CD4-positive, alpha-beta T cell treated with Interleukin-15 for 4 hours (primary cell): Measurements from ENCODE around the gene SEC16A.
A peak's percentile ranks its signal among the peaks of the same experiment; 100 is the strongest.
"Not testable (repeated sequence)": the region's sequence is repeated elsewhere in the genome, so short reads cannot be mapped to it uniquely, and the experiment has no call there.

Experiments
- DNase-seq: peaks from one replicate; pipeline ENCODE4 v3.0.0-alpha.2; 2020; ENCODE audit warnings: low spot score

Gene SEC16A

GRCh38 chr9:136438548-136439480 lies 44.0 kb downstream of the SEC16A start:
- peak; percentile 56 for DNase-seq

DNA sequence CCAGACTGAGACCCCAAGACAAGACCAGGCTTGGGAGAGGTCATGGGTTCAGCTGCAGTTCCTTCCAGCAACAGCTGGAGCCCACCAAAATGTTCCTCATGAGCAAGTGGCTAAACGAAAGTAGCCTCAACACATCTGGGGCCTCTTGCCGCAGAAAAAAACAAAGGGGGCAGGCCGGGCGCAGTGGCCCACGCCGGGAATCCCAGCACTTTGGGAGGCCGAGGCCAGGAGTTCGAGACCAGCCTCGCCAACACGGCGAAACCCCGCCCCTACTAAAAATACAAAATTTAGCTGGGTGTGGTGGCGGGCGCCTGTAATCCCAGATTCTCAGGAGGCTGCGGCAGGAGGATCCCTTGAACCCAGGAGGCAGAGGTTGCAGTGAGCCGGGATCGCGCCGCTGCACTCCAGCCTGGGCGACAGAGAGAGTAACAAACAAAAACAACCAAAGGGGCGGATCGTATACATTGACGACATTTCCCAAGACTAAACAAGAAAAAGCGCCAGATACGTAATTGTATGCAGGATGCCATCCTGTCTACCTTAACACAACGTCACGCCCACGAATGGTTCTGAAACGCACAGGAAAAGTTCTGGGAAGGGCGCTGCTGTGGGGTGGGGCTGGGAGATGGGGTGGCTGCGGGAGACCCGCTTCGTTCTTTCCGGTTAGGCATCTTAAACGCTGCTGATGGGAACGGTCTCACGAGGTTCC lies 44.8 kb downstream of the SEC16A start:
- DNase-seq: peak; percentile 9

DNA sequence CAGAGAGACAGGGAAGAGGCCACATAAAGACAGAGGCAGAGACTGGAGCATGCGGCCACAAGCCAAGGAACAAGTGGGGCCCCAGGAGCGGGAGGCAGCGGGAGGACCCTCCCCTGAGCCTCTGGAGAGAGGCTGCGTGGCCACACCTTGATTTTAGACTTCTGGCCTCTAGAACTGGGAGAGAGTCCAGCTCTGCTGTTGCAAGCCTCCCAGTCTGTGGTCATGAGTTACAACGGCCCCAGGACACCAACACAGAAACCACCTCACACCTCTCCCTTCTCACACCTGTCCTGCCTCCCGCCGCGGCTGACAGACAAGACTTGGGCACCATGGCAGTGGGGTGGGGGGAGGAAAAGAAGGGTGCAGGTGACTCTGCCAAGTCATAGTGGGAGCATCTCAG lies 45.4 kb downstream of the SEC16A start:
- no peak for DNase-seq

GRCh38 chr9:136436055-136436634 lies 46.7 kb downstream of the SEC16A start:
- DNase-seq: no peak

- DNase-seq: no peak
Observed at GRCh38 chr9:136434580-136435169, 48.2 kb downstream of the SEC16A start.

DNA sequence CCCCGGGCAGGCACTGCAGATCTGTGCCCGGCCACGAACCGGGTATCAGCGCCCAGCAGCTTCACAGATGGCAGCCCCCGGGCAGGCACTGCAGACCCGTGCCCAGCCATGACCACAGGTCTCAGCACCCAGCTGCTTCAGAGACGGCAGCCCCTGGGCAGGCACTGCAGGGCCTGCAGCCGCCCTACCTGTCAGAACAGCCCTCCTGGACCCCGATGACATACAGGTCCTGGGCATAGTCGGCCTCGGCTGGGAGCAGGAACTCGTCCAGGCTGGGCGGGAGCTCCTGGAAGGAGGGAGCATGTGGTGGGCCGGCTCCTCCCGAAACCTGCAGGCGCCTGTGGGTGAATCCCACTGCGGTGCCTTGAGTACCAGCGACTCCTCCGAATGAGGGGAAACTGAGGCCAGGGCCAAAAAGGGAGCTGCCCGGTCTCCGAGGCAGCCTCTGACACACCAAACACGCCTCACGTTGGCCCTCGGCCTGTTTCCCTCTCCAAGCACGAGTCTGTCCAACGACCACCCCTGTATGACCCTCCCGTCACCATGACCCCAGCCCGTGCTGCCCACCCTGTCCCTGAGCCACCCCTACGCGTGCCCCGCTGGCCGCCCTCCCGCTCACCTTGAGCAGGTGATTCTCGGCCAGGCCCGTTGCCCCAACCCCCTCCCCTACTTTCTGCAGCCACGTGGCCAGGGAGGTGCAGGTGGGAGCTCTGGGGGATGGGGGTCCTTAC lies 48.8 kb downstream of the SEC16A start:
- no peak for DNase-seq

GRCh38 chr9:136433043-136433715 lies 49.7 kb downstream of the SEC16A start:
- no peak for DNase-seq

DNA sequence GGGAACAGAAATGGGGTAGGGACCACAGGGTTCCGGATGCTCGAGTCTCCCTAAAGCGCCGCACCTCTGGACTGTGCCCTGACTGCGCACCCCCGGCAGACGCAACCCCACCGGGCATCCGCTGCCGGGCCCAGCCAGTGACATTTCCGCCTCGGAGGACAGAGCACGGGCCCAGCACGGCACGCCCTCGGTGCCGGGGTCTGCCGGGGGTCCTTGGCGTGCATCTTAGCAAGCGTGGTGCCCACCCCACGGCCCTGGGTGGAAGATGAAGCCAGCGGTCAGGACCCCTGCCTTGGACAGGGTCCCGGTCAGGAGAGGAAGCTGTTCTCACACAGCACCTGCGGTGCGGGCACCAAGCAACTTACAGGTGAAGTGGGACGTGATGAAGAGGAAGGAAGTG lies 50.2 kb downstream of the SEC16A start:
- DNase-seq: no peak

GRCh38 chr9:136431782-136432350 lies 51.0 kb downstream of the SEC16A start:
- no peak for DNase-seq

DNA sequence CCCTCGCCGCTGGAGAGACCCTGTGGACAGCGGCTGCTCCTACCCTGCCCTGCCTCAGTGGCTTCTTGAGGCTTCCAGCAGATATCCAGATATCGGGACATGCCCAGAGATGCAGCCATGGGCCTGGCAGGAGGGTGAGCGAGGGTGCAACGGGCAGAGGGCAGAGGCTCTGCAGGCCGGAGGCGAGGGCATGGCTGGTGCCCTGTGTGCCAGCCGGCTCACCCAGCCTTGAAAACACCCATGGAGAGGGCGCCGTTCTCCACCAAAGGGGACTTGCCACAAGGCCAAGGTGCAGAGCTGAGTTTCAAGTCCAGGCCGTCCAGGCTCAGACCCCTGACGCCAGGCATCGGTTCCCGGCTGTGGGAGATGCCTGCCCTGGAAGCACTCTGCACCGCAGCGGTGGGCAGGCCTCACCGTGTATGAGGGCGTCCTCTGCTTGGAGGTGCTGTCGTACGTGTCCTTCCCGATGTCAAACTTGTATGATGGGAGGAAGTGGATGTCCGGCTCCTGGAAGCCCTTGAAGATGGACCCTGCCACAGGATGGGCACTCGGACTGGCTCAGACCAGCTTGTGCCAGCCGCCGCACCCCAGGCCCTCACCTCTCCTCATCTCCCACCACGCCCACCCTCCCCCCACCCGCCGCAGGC lies 52.1 kb downstream of the SEC16A start:
- DNase-seq: no peak

GRCh38 chr9:136429683-136430491 lies 53.0 kb downstream of the SEC16A start:
- DNase-seq: no peak

DNA sequence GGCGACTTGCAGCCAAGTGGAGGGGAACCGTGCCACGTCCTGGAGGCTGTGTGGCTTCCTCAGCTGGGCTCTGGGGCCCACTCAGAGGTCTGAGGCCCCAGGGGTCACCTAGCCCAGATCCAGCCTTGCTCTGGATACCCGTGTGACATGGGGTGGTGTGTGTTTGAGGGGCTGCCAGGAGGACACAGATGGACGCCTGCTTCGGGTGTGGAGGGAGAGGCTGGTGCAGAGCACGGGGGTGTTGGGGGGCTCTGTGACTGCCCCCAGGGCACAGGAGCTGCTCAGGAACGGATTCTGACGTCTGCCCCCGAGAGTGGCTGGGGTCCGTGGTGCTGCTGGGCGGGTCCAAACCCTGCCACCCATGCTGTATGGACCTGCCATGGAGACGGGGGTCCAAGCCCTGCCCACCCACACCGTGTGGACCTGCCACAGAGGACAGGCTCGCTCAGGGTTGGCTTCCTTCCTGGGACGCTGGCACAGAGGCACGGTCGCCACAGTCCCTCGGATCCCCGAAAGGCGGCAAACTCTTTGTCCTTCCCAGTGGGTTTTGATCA lies 53.7 kb downstream of the SEC16A start:
- no peak for DNase-seq

DNA sequence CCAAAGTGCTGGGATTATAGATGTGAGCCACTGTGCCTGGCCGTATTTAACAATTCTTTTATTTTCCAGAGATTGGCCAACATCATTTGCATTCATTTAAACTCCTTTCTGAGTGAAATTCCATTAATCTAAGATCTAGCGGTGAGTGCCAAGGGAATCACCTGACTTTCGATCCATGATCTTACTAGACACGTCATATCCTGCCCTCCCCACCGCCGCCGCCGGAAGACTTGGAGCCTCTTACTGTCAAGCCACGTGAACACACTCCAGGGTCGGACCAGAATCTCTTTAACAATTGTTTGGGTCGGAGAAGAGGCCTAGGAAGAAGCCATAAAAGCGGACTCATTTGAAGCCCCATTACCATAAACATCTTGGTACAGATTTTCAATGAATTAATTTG lies 56.1 kb downstream of the SEC16A start:
- no peak for DNase-seq

GRCh38 chr9:136425367-136425766 lies 57.5 kb downstream of the SEC16A start:
- DNase-seq: not testable (repeated sequence)

DNA sequence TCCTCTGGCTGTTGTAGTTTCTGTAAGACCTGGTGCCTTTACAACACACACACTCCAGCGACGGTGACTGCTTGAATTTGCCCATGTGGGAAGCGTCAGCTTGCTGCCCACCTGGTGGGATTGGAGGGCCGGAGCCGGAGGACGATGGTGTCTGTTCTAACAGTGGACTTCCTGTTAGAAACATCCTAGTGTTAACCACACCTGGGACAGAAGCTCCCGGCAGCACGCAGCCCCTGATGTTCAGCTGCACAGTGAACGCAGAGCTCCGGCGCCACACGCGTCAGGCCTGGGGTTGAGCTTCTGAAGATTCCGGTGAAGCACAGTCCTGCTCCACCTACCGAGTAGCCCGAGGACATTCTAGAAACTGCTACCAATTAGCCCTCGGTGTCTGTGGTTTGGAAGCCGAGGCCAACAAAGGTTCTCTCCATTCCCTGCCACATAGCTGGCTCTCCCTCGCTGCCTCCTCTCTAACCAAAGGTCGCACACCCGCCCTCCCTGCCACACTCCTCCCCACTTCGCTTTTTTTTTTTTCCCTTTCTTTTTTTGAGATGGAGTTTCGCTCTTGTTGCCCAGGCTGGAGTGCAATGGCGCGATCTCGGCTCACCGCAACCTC lies 58.0 kb downstream of the SEC16A start:
- DNase-seq: no peak

GRCh38 chr9:136423432-136424146 lies 59.3 kb downstream of the SEC16A start:
- DNase-seq: no peak

- DNase-seq: no peak
Observed at GRCh38 chr9:136422876-136423275, 60.0 kb downstream of the SEC16A start.

- DNase-seq: no peak
Observed at GRCh38 chr9:136421791-136422190, 61.0 kb downstream of the SEC16A start.
